Skeletal muscle tissue (tissue), 4 donors: ENCODE measurements around the gene ITPKB. TPM values are rescaled to one million over a fixed set of nuclear protein-coding genes. Genes with fewer than 3 reads are reported as not detected.
A peak's percentile ranks its signal among the peaks of the same experiment; 100 is the strongest.

Experiments
- H3K27ac ChIP-seq: one replicate; pipeline ENCODE4 v1.7.0; 2013; ENCODE audit warnings: mild to moderate bottlenecking, low read depth, low read length, inconsistent platforms
- H3K27me3 ChIP-seq, 3 donors: one replicate each; pipeline ENCODE4 v1.7.0; 2013; ENCODE audit warnings: low read length in 3 of 3; ENCODE audit not compliant: control insufficient read depth in 3 of 3, insufficient read depth in 3 of 3
- H3K36me3 ChIP-seq, 3 donors: one replicate each; pipeline ENCODE4 v1.7.0; 2013; ENCODE audit warnings: low read length in 3 of 3; ENCODE audit not compliant: control insufficient read depth in 3 of 3, insufficient read depth in 3 of 3
- H3K4me1 ChIP-seq, 3 donors: one replicate each; pipeline ENCODE4 v1.7.0; 2013; ENCODE audit warnings: low read length in 3 of 3, mild to moderate bottlenecking in 3 of 3; ENCODE audit not compliant: control insufficient read depth in 3 of 3, insufficient read depth in 3 of 3
- H3K4me3 ChIP-seq, 3 donors: one replicate each; pipeline ENCODE4 v1.7.0; 2013; ENCODE audit warnings: low read length in 3 of 3
- H3K9ac ChIP-seq, 3 donors: one replicate each; pipeline ENCODE4 v1.7.0; 2013; ENCODE audit warnings: low read length in 3 of 3, mild to moderate bottlenecking in 3 of 3, moderate library complexity in 2 of 3, low read depth in 1 of 3
- H3K9me3 ChIP-seq, 3 donors: one replicate each; pipeline ENCODE4 v1.7.0; 2013; ENCODE audit warnings: low read length in 3 of 3; ENCODE audit not compliant: control insufficient read depth in 3 of 3
- total RNA-seq: library from RNA; depleted of rRNA; stranded (reverse); fragments of >200 nt; gene quantifications from one replicate; pipeline ENCODE4 v1.2.3, GENCODE V29; 2014
- donor health status: Osteomylitis.

ITPKB gene
- total RNA-seq, 1 donor from 2014 or later: 18.8 TPM

DNA sequence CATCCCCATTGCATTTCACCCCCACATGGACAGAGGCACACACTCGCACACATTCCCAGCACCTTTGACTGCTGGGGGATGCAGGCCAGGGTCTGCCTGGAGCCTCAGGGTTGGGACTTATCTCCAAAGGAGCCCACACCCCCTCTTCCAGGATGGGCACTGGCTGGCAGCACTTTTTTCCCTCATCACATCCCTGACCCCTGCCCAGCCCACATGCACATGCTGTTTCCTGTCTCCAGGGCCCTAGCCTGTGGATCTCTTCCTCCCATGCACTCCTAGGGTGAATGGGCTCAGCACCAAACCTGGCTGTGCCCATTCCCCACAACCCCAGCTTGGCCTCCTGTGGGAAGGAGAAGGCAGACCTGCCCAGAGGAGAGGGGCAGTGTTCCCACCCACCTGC lies 131.3 kb downstream of the ITPKB start:
- H3K4me3 ChIP-seq: no peak overlapping the region
- H3K27me3 ChIP-seq: peaks cover 10 to 13% (median 12%) of the 10 kb centered on the region in 3 donors
- H3K36me3 ChIP-seq: no peaks in the 10 kb centered on the region
- H3K9ac ChIP-seq: no peak overlapping the region
- no peak overlapping the region for H3K27ac ChIP-seq
- no peaks in the 10 kb centered on the region for H3K9me3 ChIP-seq
- peaks cover 12 to 20% (median 14%) of the 10 kb centered on the region in 3 donors for H3K4me1 ChIP-seq

GRCh38 chr1:226607268-226607660 lies 131.8 kb downstream of the ITPKB start:
- Histone ChIP-seq H3K4me1 (peaks cover 12 to 22% (median 16%) of the 10 kb centered on the region in 3 donors), H3K36me3 (no peaks in the 10 kb centered on the region)

DNA sequence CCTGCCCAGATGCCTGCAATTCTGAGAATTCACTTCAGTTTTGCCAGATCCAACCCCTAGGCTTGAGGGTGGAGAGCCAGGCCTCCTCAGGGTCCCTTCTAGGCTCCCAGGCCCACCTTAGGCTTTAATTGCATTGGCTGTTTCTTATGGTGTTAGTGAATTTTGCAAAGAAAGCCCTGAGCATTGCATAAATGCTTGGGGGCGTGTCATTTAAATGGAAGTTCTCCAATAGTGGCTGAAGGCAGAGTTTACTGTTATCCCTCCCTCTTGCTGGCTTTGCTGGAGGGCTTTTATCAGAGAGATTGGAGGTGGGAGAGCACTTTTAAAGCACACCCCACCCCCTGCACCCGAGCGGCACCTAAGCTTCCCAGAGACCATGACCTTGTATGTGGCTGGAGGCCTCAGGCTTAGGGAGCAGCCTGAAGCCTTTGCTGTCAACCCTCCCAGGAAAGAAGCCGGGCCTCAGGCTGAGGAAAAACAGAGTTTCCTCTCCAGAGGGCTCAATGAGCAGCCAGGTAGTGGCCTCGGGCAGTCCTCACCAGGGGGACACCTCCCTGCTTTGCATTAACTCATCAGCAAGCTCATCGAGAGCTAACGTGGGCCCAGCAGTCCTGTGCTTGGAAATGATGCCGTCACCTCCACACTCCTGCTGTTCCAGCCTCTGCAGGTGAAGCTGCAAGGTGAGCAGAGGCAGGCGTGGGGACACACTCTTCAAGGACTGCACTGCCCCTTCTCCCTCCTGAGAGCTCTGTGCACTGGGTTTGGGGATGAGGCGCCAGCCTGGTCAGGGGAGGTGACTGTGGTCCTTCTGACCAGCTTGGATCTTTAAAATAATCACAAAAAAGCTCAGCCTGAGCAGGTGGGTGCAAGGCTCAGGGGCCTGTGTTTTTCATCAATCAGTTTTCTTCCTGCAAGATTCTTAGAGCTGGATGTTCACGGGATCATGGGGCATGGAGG lies 132.5 kb downstream of the ITPKB start:
- Histone ChIP-seq H3K4me1 (peaks cover 12 to 25% (median 19%) of the 10 kb centered on the region in 3 donors), H3K4me3 (no peak overlapping the region), H3K27ac (no peak overlapping the region), H3K9me3 (no peaks in the 10 kb centered on the region), H3K27me3 (peaks cover 10 to 13% (median 12%) of the 10 kb centered on the region in 3 donors), H3K36me3 (no peaks in the 10 kb centered on the region), H3K9ac (no peak overlapping the region)

More at GRCh38 chr1:226607268-226607660, 131.8 kb downstream of the ITPKB start:
- Histone ChIP-seq H3K9ac (no peak overlapping the region), H3K27me3 (peaks cover 10 to 13% (median 12%) of the 10 kb centered on the region in 3 donors), H3K27ac (no peak overlapping the region), H3K9me3 (no peaks in the 10 kb centered on the region), H3K4me3 (no peak overlapping the region)

GRCh38 chr1:226605318-226605950 lies 133.6 kb downstream of the ITPKB start:
- Histone ChIP-seq H3K4me1 (peaks cover 12 to 25% (median 19%) of the 10 kb centered on the region in 3 donors), H3K9ac (no peak overlapping the region)

DNA sequence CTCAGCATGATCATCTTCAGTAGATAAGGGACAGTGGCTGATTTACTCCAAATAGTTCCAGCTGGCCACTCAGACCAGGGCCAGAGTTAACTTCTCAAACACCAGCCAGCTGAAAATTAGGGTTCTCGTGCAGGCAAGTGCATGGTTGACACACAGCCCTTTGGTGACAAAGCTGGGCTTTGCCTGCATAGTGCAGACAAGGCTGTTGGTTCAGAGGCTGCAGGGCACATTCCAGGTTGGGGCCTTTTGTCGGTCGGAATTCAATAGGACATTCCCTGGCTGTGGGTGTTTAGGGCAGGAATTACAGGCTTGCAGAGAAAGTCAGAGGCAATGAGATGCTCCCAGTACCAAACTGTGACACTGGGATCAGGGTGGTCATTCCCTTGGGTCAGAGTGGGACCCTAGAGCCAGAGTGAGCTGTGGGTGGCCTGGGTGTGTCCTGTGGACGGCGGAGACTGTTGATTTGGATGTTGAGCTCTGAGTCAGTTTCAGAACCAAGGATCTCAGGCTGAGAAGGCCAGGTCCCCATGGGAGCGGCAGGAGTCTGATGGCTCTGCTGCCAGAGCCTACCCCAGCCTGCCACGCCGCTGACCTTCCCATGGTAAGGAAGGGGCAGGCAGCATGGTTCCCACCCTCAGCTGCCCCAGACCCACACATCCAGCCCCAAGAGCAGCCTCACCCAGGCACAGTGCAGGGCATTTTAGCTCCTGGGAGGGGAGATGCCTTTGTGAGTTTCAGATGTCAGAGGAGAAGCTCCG lies 134.3 kb downstream of the ITPKB start:
- H3K4me1 ChIP-seq: peaks cover 9 to 20% (median 15%) of the 10 kb centered on the region in 3 donors
- H3K9me3 ChIP-seq: no peaks in the 10 kb centered on the region
- H3K9ac ChIP-seq: no peak overlapping the region
- H3K27me3 ChIP-seq: peaks cover 5 to 8% (median 5%) of the 10 kb centered on the region in 3 donors
- H3K36me3 ChIP-seq: no peaks in the 10 kb centered on the region
- no peak overlapping the region for H3K27ac ChIP-seq
- no peak overlapping the region for H3K4me3 ChIP-seq

More at GRCh38 chr1:226605318-226605950, 133.6 kb downstream of the ITPKB start:
- Histone ChIP-seq H3K4me3 (no peak overlapping the region), H3K9me3 (no peaks in the 10 kb centered on the region), H3K27me3 (peaks cover 8 to 9% (median 8%) of the 10 kb centered on the region in 3 donors), H3K36me3 (no peaks in the 10 kb centered on the region), H3K27ac (no peak overlapping the region)

DNA sequence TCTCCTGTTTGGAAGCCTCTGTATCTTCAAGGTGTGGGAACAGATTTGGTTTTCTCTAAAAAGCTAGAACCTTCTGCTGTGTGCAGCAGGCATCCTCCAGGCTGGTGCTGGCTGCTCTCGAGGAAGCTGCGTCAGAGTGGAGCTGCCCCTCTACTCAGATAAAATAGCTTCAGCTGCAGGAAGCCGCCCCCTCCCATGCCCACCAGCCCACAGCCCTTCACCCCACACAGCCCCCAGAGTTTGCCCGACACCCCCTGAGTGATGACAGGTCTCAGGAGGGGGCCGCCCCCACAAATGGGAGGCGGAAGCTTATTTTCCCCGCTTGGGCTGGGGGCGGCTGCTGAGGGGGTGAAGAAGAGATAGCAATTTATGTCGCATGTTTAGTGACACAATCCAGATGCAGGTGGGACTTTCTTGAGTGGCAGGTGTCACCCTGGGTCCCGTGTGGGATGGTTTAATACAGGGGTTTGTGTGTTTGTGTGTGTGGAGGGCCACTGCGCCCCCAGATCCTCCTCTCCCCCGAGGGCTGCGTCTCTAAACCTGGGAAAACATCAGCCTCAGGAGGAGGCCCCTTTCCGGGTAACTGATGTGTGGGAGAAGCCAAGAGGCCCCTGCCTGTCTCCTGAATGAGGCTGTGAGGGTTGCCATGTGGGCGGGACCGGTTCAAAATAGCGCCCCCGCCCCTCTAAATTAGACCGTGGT lies 135.1 kb downstream of the ITPKB start:
- Histone ChIP-seq H3K9ac (no peak overlapping the region), H3K4me3 (no peak overlapping the region), H3K27me3 (peaks cover 0 to 8% (median 4%) of the 10 kb centered on the region in 3 donors), H3K36me3 (no peaks in the 10 kb centered on the region), H3K27ac (peak overlapping the region; percentile 60), H3K9me3 (no peaks in the 10 kb centered on the region), H3K4me1 (peaks cover 5 to 18% (median 15%) of the 10 kb centered on the region in 3 donors)

GRCh38 chr1:226603022-226603857 lies 135.8 kb downstream of the ITPKB start:
- H3K27me3 ChIP-seq: peaks cover 0 to 8% (median 5%) of the 10 kb centered on the region in 3 donors
- peak overlapping the region; percentile 60 for H3K27ac ChIP-seq
- no peaks in the 10 kb centered on the region for H3K36me3 ChIP-seq
- peak overlapping the region in 2 of 3 donors; percentile 7 to 49 for H3K4me3 ChIP-seq
- no peaks in the 10 kb centered on the region for H3K9me3 ChIP-seq
- H3K9ac ChIP-seq: no peak overlapping the region
- H3K4me1 ChIP-seq: peaks cover 5 to 18% (median 15%) of the 10 kb centered on the region in 3 donors

DNA sequence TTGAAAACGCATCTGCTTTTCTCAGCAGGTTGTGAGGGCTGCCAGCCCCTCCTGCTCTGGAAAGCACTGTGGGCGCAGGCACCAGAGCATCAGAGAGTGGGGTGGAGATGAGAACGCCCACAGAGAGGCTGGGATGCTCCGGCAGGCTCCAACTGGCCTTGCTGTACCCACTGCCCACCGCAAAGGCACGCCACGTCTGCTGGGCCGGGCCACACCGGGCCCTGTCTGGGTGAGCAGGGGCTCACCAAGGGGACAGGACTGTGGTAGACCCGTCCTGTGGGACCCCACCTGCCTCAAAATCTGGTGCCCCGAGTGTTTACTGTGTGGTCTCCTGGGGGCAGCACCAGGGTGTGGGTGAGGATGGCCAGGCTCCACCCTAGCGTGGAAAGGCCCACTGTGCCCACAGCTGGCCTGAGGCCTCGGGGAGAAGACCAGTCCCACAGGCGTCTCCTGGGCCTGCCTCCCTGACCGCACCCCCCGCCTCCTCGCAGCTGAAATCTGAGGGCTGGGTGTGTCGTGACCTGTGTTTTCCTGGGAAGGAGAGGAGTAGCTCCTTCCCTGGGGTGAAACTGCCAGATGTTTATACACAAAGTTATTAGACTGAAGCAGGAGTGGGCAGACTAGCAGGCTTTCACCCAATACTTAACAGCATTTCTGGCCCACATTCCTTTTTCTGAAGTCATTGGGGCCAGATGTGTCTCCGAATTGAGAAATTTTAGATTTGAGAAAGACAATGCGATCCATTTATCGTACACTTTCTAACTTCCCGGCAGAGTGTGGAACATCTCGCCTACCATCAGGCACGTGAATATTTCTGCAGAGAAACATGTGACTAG lies 136.7 kb downstream of the ITPKB start:
- Histone ChIP-seq H3K4me1 (peaks cover 5 to 18% (median 15%) of the 10 kb centered on the region in 3 donors), H3K36me3 (no peaks in the 10 kb centered on the region), H3K27me3 (peaks cover 0 to 15% (median 9%) of the 10 kb centered on the region in 3 donors), H3K4me3 (peak overlapping the region in 1 of 3 donors; percentile 7), H3K9me3 (no peaks in the 10 kb centered on the region), H3K27ac (peak overlapping the region; percentile 66), H3K9ac (peak overlapping the region in 1 of 3 donors; percentile 8)
